ENCODE measurements around the gene CTXN1. TPM values are rescaled to one million over a fixed set of nuclear protein-coding genes. Genes with fewer than 3 reads are reported as not detected.

CTXN1 gene
- total RNA-seq, 1 experiment from 2014 or later: 1.0 TPM

- Histone ChIP-seq H3K36me3 (no peaks in the 10 kb centered on the region; the same call in 1 of the 2 replicates), H3K4me1 (no peaks in the 10 kb centered on the region), H3K27ac (no peak overlapping the region), H3K27me3 (no peaks in the 10 kb centered on the region; the same call in 1 of the 2 replicates), H3K9me3 (replicated peaks) (no peaks in the 10 kb centered on the region), H3K4me3 (peak overlapping the region; percentile 25)
- DNase-seq: no peak
Observed at GRCh38 chr19:7916103-7916954, 9.6 kb downstream of the CTXN1 start.

- Histone ChIP-seq H3K4me3 (no peak overlapping the region), H3K9me3 (replicated peaks) (no peaks in the 10 kb centered on the region), H3K27ac (no peak overlapping the region), H3K4me1 (no peaks in the 10 kb centered on the region), H3K36me3 (no peaks in the 10 kb centered on the region; the same call in 1 of the 2 replicates), H3K27me3 (no peaks in the 10 kb centered on the region; the same call in 1 of the 2 replicates)
- no peak for DNase-seq
Observed at GRCh38 chr19:7915250-7916102, 10.5 kb downstream of the CTXN1 start.

GRCh38 chr19:7914598-7915045, 11.3 kb downstream of the CTXN1 start, which contains the start of gene TGFBR3L:
TGFBR3L (plus strand) TSS chr19:7914830.
- Histone ChIP-seq H3K4me1 (no peaks in the 10 kb centered on the region), H3K36me3 (no peaks in the 10 kb centered on the region; the same call in 1 of the 2 replicates), H3K9me3 (replicated peaks) (no peaks in the 10 kb centered on the region), H3K27ac (no peak within 1 kb of the TSS), H3K4me3 (no peak within 1 kb of the TSS), H3K27me3 (no peaks in the 10 kb centered on the region; the same call in 1 of the 2 replicates)
- DNase-seq: no peak

GRCh38 chr19:7914099-7914498, 11.8 kb downstream of the CTXN1 start:
- Histone ChIP-seq H3K9me3 (replicated peaks) (no peaks in the 10 kb centered on the region), H3K27ac (no peak overlapping the region), H3K4me1 (no peaks in the 10 kb centered on the region), H3K4me3 (no peak overlapping the region), H3K36me3 (no peaks in the 10 kb centered on the region; the same call in 1 of the 2 replicates), H3K27me3 (no peaks in the 10 kb centered on the region; the same call in 1 of the 2 replicates)
- DNase-seq: no peak

- no peaks in the 10 kb centered on the region for H3K4me1 ChIP-seq
- no peak overlapping the region for H3K27ac ChIP-seq
- H3K9me3 ChIP-seq (replicated peaks): no peaks in the 10 kb centered on the region
- no peak for DNase-seq
- no peaks in the 10 kb centered on the region; the same call in 1 of the 2 replicates for H3K36me3 ChIP-seq
- no peak overlapping the region for H3K4me3 ChIP-seq
- no peaks in the 10 kb centered on the region; the same call in 1 of the 2 replicates for H3K27me3 ChIP-seq
Observed at GRCh38 chr19:7913652-7914051, 12.3 kb downstream of the CTXN1 start.

- Histone ChIP-seq H3K4me1 (no peaks in the 10 kb centered on the region), H3K27me3 (no peaks in the 10 kb centered on the region; the same call in 1 of the 2 replicates), H3K36me3 (no peaks in the 10 kb centered on the region; the same call in 1 of the 2 replicates), H3K27ac (no peak overlapping the region), H3K4me3 (no peak overlapping the region), H3K9me3 (replicated peaks) (no peaks in the 10 kb centered on the region)
- no peak for DNase-seq
Observed at GRCh38 chr19:7912697-7913564, 13.0 kb downstream of the CTXN1 start.

- DNase-seq: no peak
- no peak overlapping the region for H3K4me3 ChIP-seq
- no peaks in the 10 kb centered on the region; the same call in 1 of the 2 replicates for H3K27me3 ChIP-seq
- no peaks in the 10 kb centered on the region; the same call in 1 of the 2 replicates for H3K36me3 ChIP-seq
- H3K27ac ChIP-seq: no peak overlapping the region
- H3K9me3 ChIP-seq (replicated peaks): no peaks in the 10 kb centered on the region
- H3K4me1 ChIP-seq: no peaks in the 10 kb centered on the region
Observed at GRCh38 chr19:7912144-7912696, 13.7 kb downstream of the CTXN1 start.

GRCh38 chr19:7911508-7912143, 14.3 kb downstream of the CTXN1 start:
- H3K9me3 ChIP-seq (replicated peaks): no peaks in the 10 kb centered on the region
- H3K27ac ChIP-seq: no peak overlapping the region
- no peaks in the 10 kb centered on the region; the same call in 1 of the 2 replicates for H3K36me3 ChIP-seq
- DNase-seq: no peak
- no peaks in the 10 kb centered on the region for H3K4me1 ChIP-seq
- H3K27me3 ChIP-seq: no peaks in the 10 kb centered on the region; the same call in 1 of the 2 replicates
- no peak overlapping the region for H3K4me3 ChIP-seq

GRCh38 chr19:7910321-7911161, 15.4 kb downstream of the CTXN1 start:
- no peak for DNase-seq
- no peaks in the 10 kb centered on the region; the same call in 1 of the 2 replicates for H3K27me3 ChIP-seq
- H3K4me3 ChIP-seq: no peak overlapping the region
- H3K9me3 ChIP-seq (replicated peaks): no peaks in the 10 kb centered on the region
- H3K27ac ChIP-seq: no peak overlapping the region
- no peaks in the 10 kb centered on the region; the same call in 1 of the 2 replicates for H3K36me3 ChIP-seq
- H3K4me1 ChIP-seq: no peaks in the 10 kb centered on the region

- no peak overlapping the region for H3K4me3 ChIP-seq
- H3K9me3 ChIP-seq (replicated peaks): no peaks in the 10 kb centered on the region
- no peaks in the 10 kb centered on the region; the same call in 1 of the 2 replicates for H3K36me3 ChIP-seq
- H3K4me1 ChIP-seq: no peaks in the 10 kb centered on the region
- no peak for DNase-seq
- no peaks in the 10 kb centered on the region for H3K27me3 ChIP-seq
- no peak overlapping the region for H3K27ac ChIP-seq
Observed at GRCh38 chr19:7909471-7910067, 16.4 kb downstream of the CTXN1 start.

GRCh38 chr19:7908742-7909461, 17.0 kb downstream of the CTXN1 start:
- H3K27ac ChIP-seq: no peak overlapping the region
- no peaks in the 10 kb centered on the region for H3K9me3 ChIP-seq (replicated peaks)
- no peak for DNase-seq
- no peaks in the 10 kb centered on the region for H3K27me3 ChIP-seq
- H3K4me1 ChIP-seq: no peaks in the 10 kb centered on the region
- no peak overlapping the region for H3K4me3 ChIP-seq
- no peaks in the 10 kb centered on the region; the same call in 1 of the 2 replicates for H3K36me3 ChIP-seq
